GM06990 (cell line): ENCODE results near the gene LHX3.

Experiments used
- DNase-seq: peaks from one replicate; pipeline ENCODE4 v3.0.0-alpha.2; 2011; ENCODE audit not compliant: insufficient read length; ENCODE audit errors: extremely low read depth
- H3K27me3 ChIP-seq: replicated peaks from 2 replicates; pipeline ENCODE4 v1.6.0; 2011; ENCODE audit warnings: low read length; ENCODE audit not compliant: control insufficient read depth, insufficient read depth
- H3K36me3 ChIP-seq: 2 replicates; pipeline ENCODE4 v1.5.1; 2011; ENCODE audit warnings: low read length; ENCODE audit not compliant: control insufficient read depth, insufficient read depth
- H3K4me3 ChIP-seq: replicated peaks from 2 replicates; pipeline ENCODE4 v1.5.1; 2011; ENCODE audit warnings: low read depth, mild to moderate bottlenecking, control low read depth, low read length
- TF ChIP-seq, protein P1 (sequence below): IDR thresholded peaks from 2 replicates; pipeline ENCODE4 v1.5.1; 2011; ENCODE audit warnings: low read length, control low read depth, mild to moderate bottlenecking, inconsistent platforms; ENCODE audit not compliant: insufficient read depth, poor library complexity, severe bottlenecking

LHX3 gene

GRCh38 chr9:136180586-136180985 lies 24.3 kb downstream of the LHX3 start:
- no peaks in the 10 kb centered on the region; the same call in 1 of the 2 replicates for H3K27me3 ChIP-seq
- H3K4me3 ChIP-seq, result no peak overlapping the region
- H3K36me3 ChIP-seq, result no peaks in the 10 kb centered on the region
- TF ChIP-seq, protein P1, sequence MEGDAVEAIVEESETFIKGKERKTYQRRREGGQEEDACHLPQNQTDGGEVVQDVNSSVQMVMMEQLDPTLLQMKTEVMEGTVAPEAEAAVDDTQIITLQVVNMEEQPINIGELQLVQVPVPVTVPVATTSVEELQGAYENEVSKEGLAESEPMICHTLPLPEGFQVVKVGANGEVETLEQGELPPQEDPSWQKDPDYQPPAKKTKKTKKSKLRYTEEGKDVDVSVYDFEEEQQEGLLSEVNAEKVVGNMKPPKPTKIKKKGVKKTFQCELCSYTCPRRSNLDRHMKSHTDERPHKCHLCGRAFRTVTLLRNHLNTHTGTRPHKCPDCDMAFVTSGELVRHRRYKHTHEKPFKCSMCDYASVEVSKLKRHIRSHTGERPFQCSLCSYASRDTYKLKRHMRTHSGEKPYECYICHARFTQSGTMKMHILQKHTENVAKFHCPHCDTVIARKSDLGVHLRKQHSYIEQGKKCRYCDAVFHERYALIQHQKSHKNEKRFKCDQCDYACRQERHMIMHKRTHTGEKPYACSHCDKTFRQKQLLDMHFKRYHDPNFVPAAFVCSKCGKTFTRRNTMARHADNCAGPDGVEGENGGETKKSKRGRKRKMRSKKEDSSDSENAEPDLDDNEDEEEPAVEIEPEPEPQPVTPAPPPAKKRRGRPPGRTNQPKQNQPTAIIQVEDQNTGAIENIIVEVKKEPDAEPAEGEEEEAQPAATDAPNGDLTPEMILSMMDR, result no peak
- no peak for DNase-seq

GRCh38 chr9:136179761-136180160 lies 25.2 kb downstream of the LHX3 start:
- TF ChIP-seq, protein P1, result no peak
- no peak for DNase-seq
- no peak overlapping the region for H3K4me3 ChIP-seq
- no peaks in the 10 kb centered on the region; the same call in 1 of the 2 replicates for H3K27me3 ChIP-seq
- H3K36me3 ChIP-seq, result no peaks in the 10 kb centered on the region

GRCh38 chr9:136179101-136179616 lies 25.8 kb downstream of the LHX3 start:
- H3K36me3 ChIP-seq, result no peaks in the 10 kb centered on the region
- H3K4me3 ChIP-seq, result no peak overlapping the region
- no peaks in the 10 kb centered on the region; the same call in 1 of the 2 replicates for H3K27me3 ChIP-seq
- TF ChIP-seq, protein P1, result no peak
- no peak for DNase-seq

- no peaks in the 10 kb centered on the region; the same call in 1 of the 2 replicates for H3K27me3 ChIP-seq
- no peak for DNase-seq
- H3K4me3 ChIP-seq, result no peak overlapping the region
- no peaks in the 10 kb centered on the region for H3K36me3 ChIP-seq
- TF ChIP-seq, protein P1, result no peak
Observed at GRCh38 chr9:136178773-136179075, 26.2 kb downstream of the LHX3 start.

DNA sequence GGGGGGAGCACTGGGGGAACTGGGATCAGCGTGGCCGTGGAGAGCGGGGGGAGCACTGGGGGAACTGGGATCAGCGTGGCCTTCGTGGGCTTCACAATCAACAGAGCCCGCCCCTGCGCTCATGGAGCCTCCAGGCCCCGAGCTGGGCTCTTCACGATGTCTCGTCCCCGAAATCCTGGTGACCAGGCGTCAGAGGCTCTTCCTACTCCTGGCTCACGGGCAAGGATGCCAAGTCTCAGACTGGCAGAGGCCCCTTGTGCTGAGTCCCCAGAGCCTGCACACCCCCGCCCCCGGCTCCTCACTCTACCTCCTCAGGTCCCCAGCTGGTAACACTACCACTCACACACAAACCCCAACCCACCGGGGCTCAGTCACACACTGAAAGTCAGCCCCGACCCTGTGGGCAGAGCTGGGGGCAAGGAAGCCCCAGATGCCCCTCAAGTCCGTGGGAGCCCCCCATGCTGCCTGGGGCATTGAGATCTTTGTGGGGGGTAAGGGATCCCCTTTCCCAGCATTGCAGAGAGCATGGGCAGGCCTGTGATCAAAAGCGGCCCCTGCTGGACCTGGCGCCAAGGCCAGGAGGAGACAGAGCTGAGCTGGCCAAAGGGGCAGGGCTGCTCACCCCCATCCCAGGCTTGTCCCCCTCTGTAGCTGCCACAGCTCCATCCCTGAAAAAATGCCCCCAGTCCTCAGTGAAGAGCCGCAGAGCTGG lies 26.7 kb downstream of the LHX3 start:
- TF ChIP-seq, protein P1, result no peak
- DNase-seq, result no peak
- Histone ChIP-seq H3K27me3 (no peaks in the 10 kb centered on the region; the same call in 1 of the 2 replicates), H3K4me3 (no peak overlapping the region), H3K36me3 (no peaks in the 10 kb centered on the region)
